ENCODE data around the gene TARS2.

DNA sequence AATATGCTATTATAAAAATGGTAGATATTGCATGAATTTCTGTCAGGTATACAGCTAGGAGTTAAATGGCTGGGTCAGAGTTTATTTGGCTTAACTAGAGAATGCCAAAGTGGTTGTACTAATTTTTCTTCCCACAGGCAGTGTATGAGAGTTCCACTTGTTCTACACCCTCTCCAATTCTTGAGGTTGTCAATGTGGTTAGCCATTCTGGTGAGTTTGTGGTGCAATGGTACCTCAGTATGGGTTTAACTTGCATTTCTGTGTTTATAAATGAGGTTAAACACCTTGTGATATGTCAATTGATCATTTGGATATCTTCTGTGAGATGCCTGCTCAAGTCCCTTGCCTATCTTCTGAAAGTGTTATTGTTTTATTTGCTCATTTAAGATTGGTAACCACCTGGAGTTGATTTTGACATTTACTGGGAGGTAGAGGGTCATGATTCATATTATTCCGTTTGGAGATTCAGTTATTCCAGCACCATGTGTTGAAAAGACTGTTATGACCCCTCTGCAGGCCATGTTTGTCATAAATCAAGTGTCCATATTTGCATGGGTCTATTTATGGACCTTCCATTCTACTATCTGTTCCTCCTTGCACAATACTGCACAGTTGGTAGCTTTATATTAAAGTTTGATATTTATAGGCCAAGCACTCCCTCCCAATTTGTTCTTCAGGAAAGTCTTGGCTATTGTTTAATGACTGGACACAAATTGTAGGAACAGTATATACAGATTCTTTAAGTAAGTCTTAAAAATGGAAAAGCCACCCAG, 34.2 kb downstream of the TARS2 start:
- TF ChIP-seq, protein P1, sequence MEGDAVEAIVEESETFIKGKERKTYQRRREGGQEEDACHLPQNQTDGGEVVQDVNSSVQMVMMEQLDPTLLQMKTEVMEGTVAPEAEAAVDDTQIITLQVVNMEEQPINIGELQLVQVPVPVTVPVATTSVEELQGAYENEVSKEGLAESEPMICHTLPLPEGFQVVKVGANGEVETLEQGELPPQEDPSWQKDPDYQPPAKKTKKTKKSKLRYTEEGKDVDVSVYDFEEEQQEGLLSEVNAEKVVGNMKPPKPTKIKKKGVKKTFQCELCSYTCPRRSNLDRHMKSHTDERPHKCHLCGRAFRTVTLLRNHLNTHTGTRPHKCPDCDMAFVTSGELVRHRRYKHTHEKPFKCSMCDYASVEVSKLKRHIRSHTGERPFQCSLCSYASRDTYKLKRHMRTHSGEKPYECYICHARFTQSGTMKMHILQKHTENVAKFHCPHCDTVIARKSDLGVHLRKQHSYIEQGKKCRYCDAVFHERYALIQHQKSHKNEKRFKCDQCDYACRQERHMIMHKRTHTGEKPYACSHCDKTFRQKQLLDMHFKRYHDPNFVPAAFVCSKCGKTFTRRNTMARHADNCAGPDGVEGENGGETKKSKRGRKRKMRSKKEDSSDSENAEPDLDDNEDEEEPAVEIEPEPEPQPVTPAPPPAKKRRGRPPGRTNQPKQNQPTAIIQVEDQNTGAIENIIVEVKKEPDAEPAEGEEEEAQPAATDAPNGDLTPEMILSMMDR (conservative IDR thresholded peaks at IDR 0.05) = no peak
- no peak for TF ChIP-seq EZH2 (IDR thresholded peaks at IDR 0.05; ENCODE audit: low read depth)
